Stimulated activated CD8-positive, alpha-beta memory T cell treated with anti-CD3 and anti-CD28 coated beads, Interleukin-4, amount 100 ng/mL, for 48 hours (primary cell): ENCODE results near the gene HOXC6.

Experiments
- DNase-seq: peaks from one replicate; pipeline ENCODE4 v3.0.0-alpha.2; 2020

HOXC6 gene

DNA sequence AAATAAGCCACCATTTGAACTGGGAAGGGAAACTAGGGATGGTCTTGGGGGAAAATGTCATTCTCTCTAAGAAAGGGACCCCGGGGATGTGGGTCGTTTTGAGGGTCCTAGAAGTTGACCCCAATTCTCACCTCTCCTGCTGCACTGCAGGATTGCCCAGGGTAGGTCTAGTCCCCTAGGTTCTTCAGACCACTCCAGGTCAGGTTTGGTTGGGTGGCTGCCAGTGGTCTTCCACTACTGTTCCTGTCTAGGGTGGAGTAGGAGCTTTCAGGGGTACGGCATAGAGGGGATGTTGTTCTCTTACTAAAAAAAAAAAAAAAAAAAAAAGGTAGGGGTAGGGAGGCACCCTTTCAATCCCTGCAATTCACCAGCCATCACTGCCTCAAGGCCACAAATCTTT is 12.2 kb upstream of the HOXC6 start:
- no peak for DNase-seq

DNA sequence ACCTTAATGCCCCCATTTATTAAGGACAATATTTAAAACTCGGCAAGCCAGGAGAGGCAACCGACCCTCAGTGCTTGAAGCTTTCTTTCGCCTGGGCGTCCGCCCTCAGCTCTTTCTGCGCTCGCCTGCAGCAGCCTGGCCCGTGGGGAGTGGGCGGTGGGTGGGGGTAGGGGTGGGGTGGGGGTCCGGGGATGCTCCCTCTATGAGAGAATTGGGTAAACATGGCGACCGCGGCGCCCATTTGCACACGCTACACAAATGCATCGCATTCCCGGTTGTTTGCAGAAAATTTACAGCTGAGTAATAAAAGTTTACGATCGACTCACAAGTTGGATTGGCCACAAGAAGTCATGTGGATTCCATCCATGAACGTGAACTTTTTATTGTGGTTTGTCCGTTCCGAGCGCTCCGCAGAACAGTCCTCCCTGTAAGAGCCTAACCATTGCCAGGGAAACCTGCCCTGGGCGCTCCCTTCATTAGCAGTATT is 11.7 kb upstream of the HOXC6 start:
- DNase-seq, result no peak

DNA sequence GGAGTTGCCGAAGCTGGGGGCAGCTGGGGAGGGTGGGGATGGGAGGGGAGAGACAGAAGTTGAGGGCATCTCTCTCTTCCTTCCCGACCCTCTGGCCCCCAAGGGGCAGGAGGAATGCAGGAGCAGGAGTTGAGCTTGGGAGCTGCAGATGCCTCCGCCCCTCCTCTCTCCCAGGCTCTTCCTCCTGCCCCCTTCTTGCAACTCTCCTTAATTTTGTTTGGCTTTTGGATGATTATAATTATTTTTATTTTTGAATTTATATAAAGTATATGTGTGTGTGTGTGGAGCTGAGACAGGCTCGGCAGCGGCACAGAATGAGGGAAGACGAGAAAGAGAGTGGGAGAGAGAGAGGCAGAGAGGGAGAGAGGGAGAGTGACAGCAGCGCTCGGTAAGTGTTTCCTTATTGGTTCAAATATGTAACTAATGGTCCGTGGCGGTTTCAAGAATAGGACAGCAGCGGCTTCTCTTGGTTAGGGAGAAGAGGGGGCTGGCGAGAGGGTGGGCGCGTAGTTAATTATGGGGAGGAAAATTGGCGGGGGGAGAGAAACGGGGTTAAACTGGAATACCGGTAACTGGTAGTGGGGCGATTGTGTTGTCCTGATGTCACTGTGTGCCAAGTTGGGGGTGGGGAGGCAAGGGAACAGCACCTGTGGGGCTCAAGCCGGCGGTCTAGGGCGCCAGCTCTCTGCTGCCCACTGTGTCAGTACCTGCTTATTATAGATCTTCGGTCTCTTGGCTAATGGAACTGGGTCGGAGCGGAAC is 11.0 kb upstream of the HOXC6 start:
- no peak for DNase-seq

DNA sequence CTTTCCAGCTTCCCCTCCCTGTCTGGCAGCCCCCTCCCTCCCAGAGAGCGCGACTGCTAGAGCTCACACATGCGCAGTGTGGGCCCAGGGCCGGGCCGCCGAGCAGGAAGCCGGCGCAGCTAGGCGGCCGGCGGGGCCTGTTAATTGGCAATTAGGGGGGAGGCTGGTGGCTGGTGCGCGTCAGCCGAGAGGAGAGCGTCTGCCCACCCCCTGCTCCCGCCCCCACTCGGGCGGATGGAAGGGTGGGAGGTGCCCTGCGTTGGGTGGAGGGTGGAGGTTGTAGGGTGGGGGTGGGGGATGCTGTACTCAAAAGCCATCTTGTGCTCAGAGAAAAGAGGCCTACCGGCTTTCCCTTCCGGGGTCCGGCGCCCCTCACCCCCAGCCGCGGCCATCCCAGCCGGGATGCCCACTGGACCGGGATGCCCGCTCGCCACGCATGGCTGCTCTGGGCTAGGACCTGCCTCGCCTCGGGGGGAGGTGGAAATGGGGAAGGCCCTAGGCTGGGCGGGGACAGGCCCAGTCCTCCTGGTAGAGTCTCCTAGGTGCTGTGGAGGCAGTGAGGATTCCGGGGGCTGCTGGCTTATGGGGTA is 10.3 kb upstream of the HOXC6 start:
- peak; percentile 81 for DNase-seq

DNA sequence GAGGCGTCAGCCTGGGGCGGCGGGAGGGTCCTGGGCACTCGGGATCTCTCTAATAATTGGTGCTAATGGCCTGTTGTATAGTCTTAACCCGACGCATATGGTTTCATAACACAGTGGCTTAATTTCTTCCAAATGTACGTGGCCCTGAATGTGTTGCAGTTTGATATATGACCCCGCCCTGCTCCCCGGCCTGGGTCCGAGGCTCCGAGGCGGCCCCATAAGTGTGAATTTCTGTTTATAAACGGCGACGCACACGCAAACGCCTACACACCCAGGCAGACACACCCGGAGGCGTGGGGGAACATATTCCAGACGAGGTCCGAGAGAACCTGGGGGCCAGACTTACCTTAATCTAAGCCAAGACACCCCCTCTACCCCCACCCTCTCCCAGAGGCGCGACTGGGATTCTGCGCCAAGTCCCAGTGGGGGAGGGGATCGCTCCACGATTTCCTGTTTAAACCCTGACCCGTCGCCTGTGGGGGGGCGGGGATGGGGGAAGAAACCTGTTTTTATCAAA is 9.7 kb upstream of the HOXC6 start:
- DNase-seq, result no peak

DNA sequence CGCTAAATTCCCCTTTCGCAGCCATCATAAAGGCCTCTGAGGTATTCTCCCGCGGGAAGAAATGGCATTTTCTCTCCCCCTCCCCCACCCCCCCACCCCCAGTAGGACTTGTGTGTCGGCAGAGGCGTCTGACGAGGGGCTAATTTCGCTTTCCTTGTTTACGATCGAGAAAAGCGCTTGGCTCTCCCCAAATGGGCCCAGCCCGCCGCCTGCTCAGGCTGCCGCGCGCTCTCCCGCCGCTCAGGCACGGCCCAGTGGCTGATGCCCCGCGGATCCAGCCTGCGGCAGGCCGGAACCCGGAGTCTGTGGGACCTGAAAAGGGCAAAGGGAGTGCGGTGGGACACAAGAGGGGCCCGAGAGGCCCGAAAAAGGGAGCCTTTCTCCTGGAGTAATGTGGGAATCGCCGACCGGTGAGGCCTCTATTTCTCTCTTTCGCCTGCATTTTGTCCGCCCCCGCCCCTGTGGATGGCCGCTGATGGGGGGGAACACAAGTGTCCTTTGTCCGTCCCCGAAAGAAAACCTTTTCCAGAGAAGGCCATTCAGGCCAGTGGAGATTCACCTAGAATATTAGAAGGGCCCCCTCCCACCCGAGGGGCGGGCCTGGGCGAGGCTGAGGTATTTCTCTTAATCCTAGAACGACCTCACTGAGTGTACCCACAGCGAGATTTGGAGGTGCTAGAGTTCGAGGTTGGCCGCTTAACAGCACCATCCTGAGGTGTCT is 9.0 kb upstream of the HOXC6 start:
- DNase-seq, result no peak

DNA sequence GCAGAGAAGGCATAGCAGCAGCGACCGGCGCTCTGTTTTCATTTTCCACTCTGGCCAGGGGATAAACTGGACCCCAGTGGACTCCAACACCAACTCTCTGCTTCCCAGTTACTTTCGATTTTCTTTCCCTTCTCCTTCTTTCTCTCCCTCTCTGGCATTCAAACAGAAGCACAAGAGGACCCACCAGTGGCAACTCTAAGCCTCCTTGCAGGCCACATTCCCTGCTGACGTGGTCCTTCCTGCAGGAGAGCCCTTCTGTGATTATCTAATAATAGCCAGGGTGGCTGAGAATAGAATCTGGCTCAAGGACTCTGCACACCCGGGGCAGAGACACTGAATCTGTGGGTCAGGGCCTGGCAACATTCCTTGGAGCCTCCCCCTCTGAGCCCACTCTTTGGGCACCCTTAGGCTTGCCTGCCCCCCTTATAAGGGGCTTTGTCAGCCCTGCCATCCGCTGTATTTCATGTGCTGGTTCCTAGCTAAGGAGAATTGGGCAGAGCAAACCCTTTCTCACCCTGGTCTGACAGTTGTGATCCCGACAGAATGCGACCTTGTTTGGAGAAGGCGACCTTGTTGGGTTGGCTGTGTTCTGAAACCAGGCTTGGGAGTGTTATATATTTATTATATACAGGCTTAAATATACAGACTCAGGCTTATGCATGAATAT is 8.2 kb upstream of the HOXC6 start:
- no peak for DNase-seq

DNA sequence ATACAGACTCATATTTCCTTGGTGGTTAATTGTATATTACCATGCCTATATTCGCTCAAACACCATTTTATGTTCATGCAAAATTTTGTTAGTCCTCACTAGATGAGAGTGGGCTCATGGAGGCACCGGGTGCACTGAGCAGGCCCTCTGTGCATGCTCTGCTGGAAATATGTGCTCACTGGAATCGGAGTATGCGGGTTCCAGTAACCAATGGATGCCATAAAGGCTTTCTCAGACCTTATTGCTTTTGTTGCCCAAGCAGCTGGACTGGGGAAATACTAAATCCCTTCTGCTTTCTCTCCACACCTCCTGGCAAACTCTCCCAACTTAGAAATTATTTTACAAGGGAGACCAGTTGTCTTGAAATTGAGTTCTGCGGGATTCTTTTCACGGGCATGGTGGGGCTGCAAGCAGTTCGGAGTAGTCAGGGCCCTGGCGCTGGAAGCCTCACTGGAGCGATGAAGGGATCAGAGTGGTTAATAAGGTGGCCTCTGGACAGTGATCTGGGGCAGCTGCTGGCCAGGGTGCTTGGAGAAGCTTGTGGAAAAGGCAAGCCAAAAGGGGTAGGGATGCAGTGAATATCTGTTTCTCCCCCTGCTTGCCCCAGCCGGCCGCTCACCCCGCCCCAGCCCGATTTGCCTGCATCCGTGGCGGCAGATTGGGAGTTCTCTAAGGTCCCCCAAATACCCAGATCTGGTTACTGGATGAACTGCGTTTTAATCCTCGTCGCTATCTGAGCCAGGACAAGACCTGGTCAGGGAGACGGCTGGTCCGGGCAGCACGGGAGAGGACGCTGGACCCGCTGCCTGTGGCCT is 7.4 kb upstream of the HOXC6 start:
- no peak for DNase-seq

DNA sequence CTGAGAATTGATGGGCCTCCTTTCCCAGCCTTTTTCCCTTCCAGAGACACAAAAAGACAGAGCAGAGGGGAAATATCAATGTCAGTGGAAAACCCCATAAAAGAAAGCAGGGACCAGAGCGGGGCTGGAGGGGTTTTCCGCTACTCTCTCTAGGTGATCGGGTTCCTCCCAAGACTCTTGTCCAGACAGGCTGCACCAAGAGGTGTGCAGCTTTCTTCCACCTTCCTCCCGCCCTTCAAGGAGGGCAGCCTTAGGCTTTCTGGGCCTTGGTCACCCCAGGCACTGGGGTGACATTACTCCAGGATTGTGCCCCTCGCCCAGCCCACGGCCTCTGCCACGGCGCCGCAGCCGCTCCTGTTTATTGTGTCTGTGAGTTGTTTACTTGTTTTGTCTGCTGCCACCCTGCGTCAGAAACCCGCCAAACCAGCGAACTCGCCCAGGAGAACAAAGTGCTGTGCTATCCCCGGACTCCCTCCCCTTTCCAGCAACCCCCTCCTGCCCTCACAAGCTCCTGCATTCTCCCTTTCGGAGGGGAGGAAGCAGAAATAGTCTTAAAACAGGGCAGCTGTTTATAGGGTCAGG is 6.7 kb upstream of the HOXC6 start:
- DNase-seq, result no peak

DNA sequence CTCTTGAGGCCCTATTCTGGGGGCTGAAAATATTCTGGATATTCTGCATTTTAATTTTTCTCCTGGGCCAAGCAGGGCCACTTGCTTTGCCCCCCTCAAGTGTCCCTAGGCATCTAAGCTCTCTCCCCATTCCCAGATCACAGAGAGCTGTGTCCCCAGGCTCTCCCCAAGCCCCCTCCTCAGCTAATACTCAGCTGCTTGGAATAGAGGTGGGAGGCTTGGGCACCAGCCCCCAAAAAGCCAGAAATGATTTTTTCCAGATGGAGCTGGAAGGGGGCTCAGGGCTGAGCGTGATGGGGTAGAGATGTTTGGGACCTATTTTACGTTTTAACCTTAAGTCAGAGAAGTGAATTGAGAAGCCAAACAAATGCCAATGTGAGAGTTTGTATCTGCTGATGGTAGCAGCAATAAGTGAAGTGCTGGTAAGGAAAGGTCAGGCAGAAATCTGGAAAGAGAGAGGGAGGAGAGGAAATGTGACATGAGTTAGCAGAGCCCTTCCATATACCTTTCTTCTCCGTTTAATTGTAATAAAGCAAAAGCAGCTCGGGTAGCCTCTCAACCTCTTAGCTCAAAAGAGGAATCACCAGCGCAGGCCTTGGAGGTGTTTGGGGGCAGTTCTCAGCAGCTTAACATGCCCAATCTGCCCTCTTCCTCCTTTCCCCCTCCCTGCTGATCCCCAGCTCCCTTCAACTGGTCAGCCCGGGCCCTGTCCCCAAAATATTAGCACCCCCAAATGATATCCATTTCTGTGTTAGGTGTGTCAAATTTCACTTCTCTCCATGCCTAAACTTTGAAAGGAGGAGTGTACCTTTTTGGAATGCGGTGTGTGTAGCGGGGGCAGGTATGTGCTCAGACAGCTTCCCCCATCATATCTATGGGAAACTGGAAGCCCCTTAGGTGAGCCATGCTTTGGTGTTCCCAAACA is 5.0 kb upstream of the HOXC6 start:
- no peak for DNase-seq

DNA sequence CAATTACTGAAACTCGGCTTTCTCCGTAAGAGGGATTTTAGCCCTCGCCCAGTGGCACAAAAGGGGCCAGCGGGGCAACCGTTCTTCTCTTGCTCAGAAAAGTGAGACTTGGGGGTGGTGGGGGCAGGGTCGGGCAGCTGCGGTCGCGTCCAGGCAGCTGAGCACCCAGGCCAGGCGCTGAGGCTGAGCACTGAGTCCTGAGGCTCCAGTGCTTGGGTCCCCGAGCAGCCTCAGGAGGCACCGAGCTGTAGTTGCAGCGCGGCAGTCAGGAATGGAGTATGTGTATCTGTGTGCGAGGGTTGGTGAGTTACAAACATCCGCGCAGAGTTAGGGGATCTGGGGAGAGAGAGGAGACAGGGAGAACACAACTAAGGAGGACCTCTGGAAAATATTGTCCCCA is 4.1 kb upstream of the HOXC6 start:
- no peak for DNase-seq

DNA sequence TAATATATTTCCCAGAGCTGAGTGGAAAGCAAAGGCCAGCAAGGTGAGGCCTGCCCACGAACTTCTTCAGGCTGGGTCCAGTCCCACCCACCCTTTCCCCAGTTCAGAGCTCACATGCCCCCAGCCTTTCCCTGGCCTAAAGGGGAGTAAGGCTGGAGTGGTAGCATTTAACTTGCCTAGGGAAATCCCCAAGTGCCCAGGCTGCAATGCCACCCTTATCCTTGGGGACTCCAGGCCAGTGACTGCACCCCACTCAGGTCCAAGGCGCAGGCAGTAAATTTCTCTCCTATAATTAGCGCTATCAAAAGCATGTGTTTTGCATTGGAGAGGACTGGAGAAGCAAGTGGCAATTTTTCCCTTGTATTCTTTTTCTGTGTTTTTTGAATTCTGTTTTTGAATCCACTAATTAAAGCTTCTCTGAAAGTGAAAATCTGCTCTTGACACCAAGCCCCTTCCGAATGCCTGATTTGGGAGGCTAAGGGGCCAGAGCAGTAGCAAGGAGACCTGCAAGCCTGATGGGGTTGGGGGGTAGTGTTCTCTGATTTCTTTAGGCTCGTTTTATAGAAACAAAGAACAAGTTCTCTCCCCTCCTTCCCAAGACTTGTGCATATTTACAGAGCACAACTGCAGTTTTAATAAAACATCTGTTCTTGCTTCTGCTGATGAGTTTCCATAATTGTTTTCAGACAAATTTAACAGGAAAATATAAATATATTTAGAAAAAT is 3.5 kb upstream of the HOXC6 start:
- no peak for DNase-seq

DNA sequence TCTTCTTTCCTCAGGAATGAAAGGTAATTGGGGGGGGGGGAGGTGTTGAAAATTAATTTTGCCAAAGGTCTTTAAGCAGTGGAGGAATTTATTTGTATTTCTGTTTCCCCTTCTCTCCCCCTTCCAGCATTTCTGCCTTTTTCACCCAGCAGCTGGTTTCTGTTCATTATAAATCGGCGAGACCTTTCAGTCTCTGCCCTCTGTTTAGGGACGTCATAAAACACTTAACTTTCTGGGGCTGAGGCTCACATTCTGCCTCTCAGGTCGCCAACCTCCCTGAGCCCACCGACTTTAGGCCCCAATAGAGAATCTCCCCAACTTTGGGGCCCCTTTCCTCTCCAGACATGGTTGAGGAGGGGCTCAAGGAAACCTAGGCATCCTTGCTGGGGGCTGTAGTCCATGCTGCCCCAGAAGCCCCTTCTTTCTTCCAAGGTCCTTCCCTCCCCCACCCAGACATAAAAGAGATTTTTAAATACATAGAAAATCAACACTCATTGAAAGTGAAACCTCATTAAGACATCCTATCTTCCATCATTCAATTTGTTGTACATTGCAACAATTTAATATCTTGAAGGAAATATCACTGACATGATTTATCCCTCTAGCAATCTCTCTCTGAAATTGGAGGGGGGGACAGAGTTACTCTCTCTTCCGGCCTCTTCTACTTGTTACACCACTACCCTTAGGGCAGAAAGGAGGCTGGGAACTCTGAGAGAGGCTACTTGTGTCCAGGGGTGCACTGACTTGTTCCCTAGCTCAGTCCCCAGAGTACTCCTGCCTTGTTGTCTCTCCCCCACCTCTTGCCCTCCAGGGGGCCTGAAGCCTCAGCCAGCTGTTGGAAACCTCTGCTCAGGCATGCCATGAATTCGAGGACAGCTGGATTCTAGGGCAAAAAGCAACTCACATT is 2.5 kb upstream of the HOXC6 start:
- DNase-seq, result no peak

DNA sequence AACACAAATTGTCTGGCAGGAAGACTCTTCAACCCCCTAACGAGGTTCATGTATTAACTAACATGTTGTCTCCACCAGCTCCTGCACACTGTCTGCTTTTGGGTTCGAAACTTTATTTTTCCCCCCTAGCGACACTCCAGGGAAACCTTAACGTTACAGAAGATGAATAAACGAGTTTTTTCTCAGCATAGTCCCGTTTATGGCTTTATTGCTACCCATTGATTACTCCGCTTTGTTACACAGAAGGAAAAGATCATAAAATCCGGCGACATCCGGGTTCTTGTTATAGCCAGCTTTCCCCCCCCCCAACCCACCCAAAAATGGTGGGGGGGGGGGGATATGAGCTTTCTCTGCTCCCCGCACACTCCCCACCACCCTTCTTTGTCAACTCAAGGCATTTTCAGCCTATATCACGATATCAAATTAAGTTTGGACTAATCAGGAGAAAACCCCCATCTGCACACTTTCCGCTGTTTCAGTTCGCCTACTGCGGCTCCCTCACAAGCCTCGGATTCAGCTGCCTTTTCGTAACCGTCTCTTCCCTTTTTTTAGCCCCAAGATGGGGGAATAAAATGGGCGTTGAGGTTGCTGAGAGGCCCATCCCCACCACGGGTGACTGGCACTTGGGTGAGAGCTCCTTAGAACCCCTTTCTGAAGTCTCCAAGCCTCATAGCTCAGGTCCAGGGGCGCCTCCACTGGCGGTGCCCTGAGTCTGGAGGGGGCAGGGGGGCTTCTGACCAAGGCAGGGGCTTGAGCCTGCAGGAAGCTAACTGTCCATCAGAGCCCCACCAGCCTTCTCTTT is 1.4 kb upstream of the HOXC6 start:
- no peak for DNase-seq

DNA sequence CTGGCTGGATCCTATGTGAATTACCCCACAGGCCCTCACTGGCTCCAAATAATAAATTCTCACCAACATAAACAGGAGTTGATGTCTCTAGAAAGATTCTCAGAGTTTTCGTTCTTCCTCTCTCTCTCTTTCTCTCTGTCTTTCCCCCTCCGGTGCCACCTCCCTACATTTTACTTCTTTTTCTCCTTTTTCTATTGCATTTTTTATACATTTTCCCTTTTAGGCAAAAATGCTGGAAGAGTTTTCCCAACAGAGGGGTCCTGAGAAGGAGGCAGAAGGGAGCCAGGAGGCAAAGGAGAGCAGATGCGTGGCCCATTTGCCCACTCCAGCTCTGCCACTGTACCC is 826 bp upstream of the HOXC6 start:
- DNase-seq, result no peak

DNA sequence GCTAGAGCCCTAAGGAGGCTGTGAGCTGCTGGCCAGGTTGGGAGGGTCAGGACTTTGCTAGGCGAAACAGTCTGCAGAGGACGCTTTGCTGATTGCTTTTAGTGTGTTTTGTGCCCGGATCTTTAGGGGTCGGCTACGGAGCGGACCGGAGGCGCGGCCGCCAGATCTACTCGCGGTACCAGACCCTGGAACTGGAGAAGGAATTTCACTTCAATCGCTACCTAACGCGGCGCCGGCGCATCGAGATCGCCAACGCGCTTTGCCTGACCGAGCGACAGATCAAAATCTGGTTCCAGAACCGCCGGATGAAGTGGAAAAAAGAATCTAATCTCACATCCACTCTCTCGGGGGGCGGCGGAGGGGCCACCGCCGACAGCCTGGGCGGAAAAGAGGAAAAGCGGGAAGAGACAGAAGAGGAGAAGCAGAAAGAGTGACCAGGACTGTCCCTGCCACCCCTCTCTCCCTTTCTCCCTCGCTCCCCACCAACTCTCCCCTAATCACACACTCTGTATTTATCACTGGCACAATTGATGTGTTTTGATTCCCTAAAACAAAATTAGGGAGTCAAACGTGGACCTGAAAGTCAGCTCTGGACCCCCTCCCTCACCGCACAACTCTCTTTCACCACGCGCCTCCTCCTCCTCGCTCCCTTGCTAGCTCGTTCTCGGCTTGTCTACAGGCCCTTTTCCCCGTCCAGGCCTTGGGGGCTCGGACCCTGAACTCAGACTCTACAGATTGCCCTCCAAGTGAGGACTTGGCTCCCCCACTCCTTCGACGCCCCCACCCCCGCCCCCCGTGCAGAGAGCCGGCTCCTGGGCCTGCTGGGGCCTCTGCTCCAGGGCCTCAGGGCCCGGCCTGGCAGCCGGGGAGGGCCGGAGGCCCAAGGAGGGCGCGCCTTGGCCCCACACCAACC is 1.5 kb downstream of the HOXC6 start:
- DNase-seq, result no peak

DNA sequence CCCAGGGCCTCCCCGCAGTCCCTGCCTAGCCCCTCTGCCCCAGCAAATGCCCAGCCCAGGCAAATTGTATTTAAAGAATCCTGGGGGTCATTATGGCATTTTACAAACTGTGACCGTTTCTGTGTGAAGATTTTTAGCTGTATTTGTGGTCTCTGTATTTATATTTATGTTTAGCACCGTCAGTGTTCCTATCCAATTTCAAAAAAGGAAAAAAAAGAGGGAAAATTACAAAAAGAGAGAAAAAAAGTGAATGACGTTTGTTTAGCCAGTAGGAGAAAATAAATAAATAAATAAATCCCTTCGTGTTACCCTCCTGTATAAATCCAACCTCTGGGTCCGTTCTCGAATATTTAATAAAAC is 2.2 kb downstream of the HOXC6 start:
- no peak for DNase-seq
